HEK293T (cell line): ENCODE results near the gene FTO.

ENCODE experiments used
- BHLHE40 ChIP-seq: fragments of 450-650 bp; IDR thresholded peaks from 2 replicates; pipeline ENCODE4 v1.6.1; 2016; ENCODE audit warnings: mild to moderate bottlenecking, moderate library complexity, borderline replicate concordance
- FOXA1 ChIP-seq: fragments of 450-650 bp; IDR thresholded peaks from 2 replicates; pipeline ENCODE4 v1.6.1; 2016; ENCODE audit warnings: mild to moderate bottlenecking
- FOXK2 ChIP-seq: fragments of 450-650 bp; IDR thresholded peaks from 2 replicates; pipeline ENCODE4 v1.6.1; 2016; ENCODE audit warnings: mild to moderate bottlenecking
- FOXM1 ChIP-seq: fragments of 450-650 bp; IDR thresholded peaks from 2 replicates; pipeline ENCODE4 v1.6.1; 2017; ENCODE audit warnings: mild to moderate bottlenecking, borderline replicate concordance
- HDGF ChIP-seq: fragments of 450-650 bp; IDR thresholded peaks from 2 replicates; pipeline ENCODE4 v1.6.1; 2017; ENCODE audit warnings: antibody characterized with exemption, borderline replicate concordance
- SUZ12 ChIP-seq: fragments of 450-650 bp; IDR thresholded peaks from 2 replicates; pipeline ENCODE4 v1.6.1; 2016; ENCODE audit warnings: mild to moderate bottlenecking

GRCh38 chr16:54191163-54191562 lies 487.2 kb downstream of the FTO start:
- no peak for TF ChIP-seq FOXM1
- TF ChIP-seq SUZ12 = no peak
- TF ChIP-seq BHLHE40 = no peak
- TF ChIP-seq FOXK2 = no peak
- no peak for TF ChIP-seq FOXA1
- TF ChIP-seq HDGF = no peak
